OCI-LY1 (cell line): ENCODE results near the gene MLXIPL.

Experiments
- H2AFZ ChIP-seq: fragments of 200-600 bp; sonication (generic), shearing (Covaris generic); 2 replicates; pipeline ENCODE4 v1.6.0; 2014; ENCODE audit warnings: antibody characterized with exemption, mild to moderate bottlenecking, low read length
- H3F3A ChIP-seq: fragments of 200-600 bp; sonication (generic), shearing (Covaris generic); 2 replicates; pipeline ENCODE4 v1.6.0; 2014; ENCODE audit warnings: mild to moderate bottlenecking, antibody characterized with exemption, low read length, moderate library complexity; ENCODE audit not compliant: insufficient read depth
- H3K27ac ChIP-seq: fragments of 200-600 bp; sonication (generic); 2 replicates; pipeline ENCODE4 v1.5.1; 2014; ENCODE audit warnings: low read length, mixed run types, mild to moderate bottlenecking, low read depth; ENCODE audit not compliant: poor library complexity, severe bottlenecking
- H3K27me3 ChIP-seq: fragments of 200-600 bp; sonication (generic); 2 replicates; pipeline ENCODE4 v1.6.0; 2014; ENCODE audit warnings: antibody characterized with exemption, mild to moderate bottlenecking, low read length, moderate library complexity; ENCODE audit not compliant: insufficient read depth
- H3K36me3 ChIP-seq: fragments of 200-600 bp; sonication (generic); 2 replicates; pipeline ENCODE4 v1.6.1; 2014; ENCODE audit warnings: mild to moderate bottlenecking, antibody characterized with exemption, low read length, moderate library complexity, mixed read lengths; ENCODE audit not compliant: insufficient read depth
- H3K4me1 ChIP-seq: fragments of 200-600 bp; sonication (generic); 2 replicates; pipeline ENCODE4 v1.5.1; 2014; ENCODE audit warnings: mild to moderate bottlenecking, low read length, moderate library complexity; ENCODE audit not compliant: insufficient read depth, severe bottlenecking
- H3K4me2 ChIP-seq: fragments of 200-600 bp; sonication (generic), shearing (Covaris generic); 2 replicates; pipeline ENCODE4 v1.6.1; 2014; ENCODE audit warnings: low read length
- H3K4me3 ChIP-seq: fragments of 200-600 bp; sonication (generic); 2 replicates; pipeline ENCODE4 v1.5.1; 2014; ENCODE audit warnings: low read length, low read depth, mild to moderate bottlenecking, mixed read lengths; ENCODE audit not compliant: poor library complexity, severe bottlenecking
- H3K79me2 ChIP-seq: fragments of 200-600 bp; shearing (Covaris generic); 2 replicates; pipeline ENCODE4 v1.6.1; 2016; ENCODE audit warnings: mixed run types, low read length, mixed read lengths; ENCODE audit not compliant: insufficient read depth
- H3K9ac ChIP-seq: fragments of 200-600 bp; sonication (generic), shearing (Covaris generic); 2 replicates; pipeline ENCODE4 v1.6.1; 2014; ENCODE audit warnings: mild to moderate bottlenecking, low read length, mixed read lengths
- H3K9me2 ChIP-seq: fragments of 200-600 bp; sonication (generic), shearing (Covaris generic); 2 replicates; pipeline ENCODE4 v1.6.1; 2014; ENCODE audit warnings: low read depth, mild to moderate bottlenecking, low read length, mixed read lengths
- H3K9me3 ChIP-seq: fragments of 200-600 bp; shearing (Covaris generic); 2 replicates; pipeline ENCODE4 v1.6.1; 2014; ENCODE audit warnings: low read length, mixed read lengths
- H4K20me1 ChIP-seq: fragments of 200-600 bp; sonication (generic), shearing (Covaris generic); 2 replicates; pipeline ENCODE4 v1.6.0; 2016; ENCODE audit warnings: mild to moderate bottlenecking, low read length; ENCODE audit not compliant: insufficient read depth
- CTCF ChIP-seq: fragments of 200-600 bp; sonication (generic), shearing (Covaris generic); IDR thresholded peaks from 2 replicates; pipeline ENCODE4 v1.5.1; 2017; ENCODE audit warnings: mild to moderate bottlenecking, antibody characterized with exemption, low read length, moderate library complexity, mixed read lengths
- EZH2 ChIP-seq: fragments of 200-600 bp; sonication (generic), shearing (Covaris generic); IDR thresholded peaks from 2 replicates; pipeline ENCODE4 v1.8.0; 2017; ENCODE audit warnings: borderline replicate concordance, mixed run types, mild to moderate bottlenecking, antibody characterized with exemption, low read length, moderate library complexity, mixed read lengths

Gene MLXIPL

GRCh38 chr7:73549176-73549575 lies 75.1 kb downstream of the MLXIPL start:
- Histone ChIP-seq H3K9me2 (no peaks in the 10 kb centered on the region), H3K4me2 (no peak overlapping the region), H4K20me1 (no peaks in the 10 kb centered on the region), H3K9me3 (no peaks in the 10 kb centered on the region), H3K4me3 (no peak overlapping the region), H3K36me3 (peaks cover 77% of the 10 kb centered on the region), H3K27ac (no peak overlapping the region), H3K79me2 (peaks cover 35% of the 10 kb centered on the region), H3K9ac (no peak overlapping the region), H3K27me3 (no peaks in the 10 kb centered on the region), H2AFZ (no peak overlapping the region), H3K4me1 (no peaks in the 10 kb centered on the region), H3F3A (no peaks in the 10 kb centered on the region)
- TF ChIP-seq CTCF (no peak), EZH2 (no peak)

GRCh38 chr7:73547841-73548240 lies 76.5 kb downstream of the MLXIPL start:
- Histone ChIP-seq H3K4me1 (no peaks in the 10 kb centered on the region), H3F3A (no peaks in the 10 kb centered on the region), H3K79me2 (peaks cover 28% of the 10 kb centered on the region), H3K36me3 (peaks cover 78% of the 10 kb centered on the region), H3K4me3 (no peak overlapping the region), H3K27me3 (no peaks in the 10 kb centered on the region), H3K9ac (no peak overlapping the region), H3K4me2 (no peak overlapping the region), H3K9me2 (no peaks in the 10 kb centered on the region), H3K27ac (no peak overlapping the region), H3K9me3 (no peaks in the 10 kb centered on the region), H2AFZ (no peak overlapping the region), H4K20me1 (no peaks in the 10 kb centered on the region)
- TF ChIP-seq EZH2 (no peak), CTCF (no peak)

- H3K27ac ChIP-seq: no peak overlapping the region
- TF ChIP-seq CTCF (no peak), EZH2 (no peak)
- H3K4me2 ChIP-seq: no peak overlapping the region
- no peaks in the 10 kb centered on the region for H3K9me2 ChIP-seq
- peaks cover 70% of the 10 kb centered on the region for H3K36me3 ChIP-seq
- no peak overlapping the region for H3K4me3 ChIP-seq
- H3K79me2 ChIP-seq: peaks cover 24% of the 10 kb centered on the region
- no peak overlapping the region for H2AFZ ChIP-seq
- no peaks in the 10 kb centered on the region for H3K4me1 ChIP-seq
- no peaks in the 10 kb centered on the region for H3K9me3 ChIP-seq
- H3K9ac ChIP-seq: no peak overlapping the region
- H3F3A ChIP-seq: no peaks in the 10 kb centered on the region
- H4K20me1 ChIP-seq: no peaks in the 10 kb centered on the region
- H3K27me3 ChIP-seq: no peaks in the 10 kb centered on the region
Observed at GRCh38 chr7:73544678-73545077, 79.6 kb downstream of the MLXIPL start.
